Stomach (tissue), 9 donors: ENCODE measurements around the gene NPNT. TPM values are rescaled to one million over a fixed set of nuclear protein-coding genes. Genes with fewer than 3 reads are reported as not detected.

Source experiments
- DNase-seq, 2 donors: peaks; one replicate each; pipeline versions ENCODE4 v3.0.0 to v3.0.0-alpha.2; 2013 to 2019
- H3K27ac ChIP-seq, 5 donors: fragments of 200-600 bp in 4 of 5; sonication (generic) in 4 of 5; one replicate each; pipeline ENCODE4 v1.5.1; 2013 to 2019; ENCODE audit warnings: mild to moderate bottlenecking in 1 of 5, moderate library complexity in 1 of 5
- H3K27me3 ChIP-seq, 3 donors: fragments of 200-600 bp; sonication (generic); one replicate each; pipeline ENCODE4 v1.5.1; 2017 to 2019; ENCODE audit warnings: mixed run types in 1 of 3
- H3K36me3 ChIP-seq, 4 donors: fragments of 200-600 bp; sonication (generic); 1 replicate in 3 of 4; 2 replicates in 1 of 4; pipeline ENCODE4 v1.5.1; 2016 to 2019
- H3K4me1 ChIP-seq, 4 donors: fragments of 200-600 bp; sonication (generic); one replicate each; pipeline ENCODE4 v1.5.1; 2016 to 2019
- H3K4me3 ChIP-seq, 4 donors: fragments of 200-600 bp; sonication (generic) in 3 of 4; one replicate each; pipeline ENCODE4 v1.5.1; 2016 to 2019; ENCODE audit warnings: mild to moderate bottlenecking in 1 of 4
- H3K9me3 ChIP-seq, 4 donors: fragments of 200-600 bp; sonication (generic); one replicate each; pipeline ENCODE4 v1.5.1; 2016 to 2019
- CTCF ChIP-seq, 7 experiments: fragments of 450-650 bp in 4 of 7; fragments of 200-600 bp in 3 of 7; sonication (generic) in 3 of 7; IDR thresholded peaks; one replicate each; pipeline ENCODE4 v1.5.1; 2016 to 2019; ENCODE audit warnings: antibody characterized with exemption in 7 of 7, control low read depth in 2 of 7, mild to moderate bottlenecking in 1 of 7
- EP300 ChIP-seq: sonication (generic); formaldehyde crosslinking; IDR thresholded peaks from one replicate; pipeline ENCODE4 v1.6.1; 2017; ENCODE audit warnings: antibody characterized with exemption
- POLR2A ChIP-seq, 4 donors: fragments of 450-650 bp; IDR thresholded peaks; one replicate each; pipeline ENCODE4 v1.6.1; 2016; ENCODE audit warnings: antibody characterized with exemption in 4 of 4, control low read depth in 2 of 4, mild to moderate bottlenecking in 1 of 4, moderate library complexity in 1 of 4
- POLR2AphosphoS5 ChIP-seq, 3 donors: sonication (generic); formaldehyde crosslinking; IDR thresholded peaks; one replicate each; pipeline ENCODE4 v1.6.1; 2016; ENCODE audit warnings: antibody characterized with exemption in 3 of 3
- WGBS, 5 donors: extraction: QIAGEN DNeasy Blood & Tissue Kit in 3 of 5; methylation state at CpG; one replicate each; pipeline versions ENCODE4 v1.1.5 to v1.1.7; 2013 to 2018; 5-methylcytosine and 5-hydroxymethylcytosine counted together
- intact Hi-C: fragments of 100-400 bp; cut with DNase I; formaldehyde crosslinking; loops from one replicate; pipeline ENCODE4 v1.15.1; 2023; ENCODE audit warnings: low total_unique reads
- polyA plus RNA-seq, 3 donors: library from polyadenylated mRNA; stranded (reverse); fragments of 200-250 nt; gene quantifications; one replicate each; pipeline ENCODE4 v1.2.3, GENCODE V29; 2013
- total RNA-seq, 5 donors: library from RNA; depleted of rRNA; stranded (reverse); fragments of >200 nt; gene quantifications; one replicate each; pipeline versions ENCODE4 v1.1.0 to v1.2.3, GENCODE V29; 2014 to 2016
- donor health status: healthy with polysubstance abuse.
- donor health status: Bipolar disorder and iron deficiency.
- donor health status: healthy.

NPNT gene
- total and polyA plus RNA-seq, 8 donors, result 3.7 to 32.9 (median 12.1) TPM; not detected in 1

DNA sequence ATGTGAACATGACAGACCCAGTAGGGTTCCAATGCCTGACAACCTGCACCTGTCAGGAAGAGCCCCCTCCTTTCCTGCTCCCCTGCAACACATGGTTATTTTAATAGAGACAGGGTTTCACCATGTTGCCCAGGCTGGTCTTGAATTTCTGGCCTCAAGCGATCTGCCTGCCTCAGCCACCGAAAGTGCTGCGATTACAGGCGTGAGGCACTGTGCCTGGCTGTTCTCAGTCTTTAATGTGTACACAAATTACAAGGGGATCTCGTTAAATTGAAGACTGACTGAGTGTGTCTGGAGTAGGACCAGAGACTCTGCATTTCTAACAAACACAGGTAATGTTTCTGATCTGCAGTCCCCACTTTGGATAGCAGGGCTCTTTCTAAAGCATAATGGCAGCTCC, 55.4 kb downstream of the NPNT start:
- Histone ChIP-seq H3K27ac (no peak overlapping the region), H3K4me1 (no peaks in the 10 kb centered on the region), H3K27me3 (no peaks in the 10 kb centered on the region), H3K4me3 (no peak overlapping the region), H3K9me3 (peaks cover 0 to 5% (median 0%) of the 10 kb centered on the region in 4 donors), H3K36me3 (peaks cover 0 to 4% (median 0%) of the 10 kb centered on the region in 4 donors)
- TF ChIP-seq POLR2A (IDR thresholded peaks at IDR 0.05) (no peak), EP300 (no peak), CTCF (IDR thresholded peaks at IDR 0.05) (no peak), POLR2AphosphoS5 (IDR thresholded peaks at IDR 0.05) (no peak)
- 87 to 94% (median 91%) methylated on average over 5 of the region's 5 CpGs for WGBS, 5 donors
- DNase-seq, result no peak
- intact Hi-C loops, result no loop called here

DNA sequence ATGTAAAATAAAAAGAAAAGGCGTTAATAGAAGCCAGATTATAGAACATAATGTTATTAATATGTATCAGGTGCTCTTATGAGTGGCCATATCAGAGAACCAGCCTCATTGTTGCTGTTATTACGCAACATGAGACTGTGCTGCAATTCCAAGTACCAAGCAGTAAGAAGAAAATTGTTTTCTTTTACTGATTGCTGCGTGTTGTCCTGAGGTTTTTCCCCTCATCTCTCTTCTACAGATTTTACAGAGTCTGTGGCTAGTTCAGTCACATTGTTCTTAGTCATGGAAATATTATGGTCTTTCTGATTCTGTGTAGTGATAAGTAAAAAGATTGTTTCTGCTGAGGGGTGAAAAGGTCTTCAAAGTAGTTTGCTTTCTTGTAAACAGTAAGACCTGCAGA, 55.9 kb downstream of the NPNT start:
- H3K4me3 ChIP-seq, result no peak overlapping the region
- no peak for DNase-seq
- H3K27me3 ChIP-seq, result no peaks in the 10 kb centered on the region

GRCh38 chr4:105952591-105952990, 57.3 kb downstream of the NPNT start:
- H3K4me3 ChIP-seq, result no peak overlapping the region
- TF ChIP-seq CTCF (IDR thresholded peaks at IDR 0.05), result no peak
- TF ChIP-seq POLR2A (IDR thresholded peaks at IDR 0.05), result no peak
- TF ChIP-seq POLR2AphosphoS5 (IDR thresholded peaks at IDR 0.05), result no peak
- no peak for TF ChIP-seq EP300
- H3K4me1 ChIP-seq, result no peaks in the 10 kb centered on the region
- intact Hi-C loops, result no loop called here
- WGBS, 5 donors, result 78 to 85% (median 81%) methylated on average over 3 of the region's 3 CpGs
- H3K36me3 ChIP-seq, result no peaks in the 10 kb centered on the region
- no peaks in the 10 kb centered on the region for H3K27me3 ChIP-seq
- no peaks in the 10 kb centered on the region for H3K9me3 ChIP-seq
- no peak overlapping the region for H3K27ac ChIP-seq
- DNase-seq, result no peak

More for the DNA sequence above, 55.9 kb downstream of the NPNT start:
- TF ChIP-seq CTCF (IDR thresholded peaks at IDR 0.05) (no peak), POLR2A (IDR thresholded peaks at IDR 0.05) (no peak), POLR2AphosphoS5 (IDR thresholded peaks at IDR 0.05) (no peak), EP300 (no peak)
- no peak overlapping the region for H3K27ac ChIP-seq
- H3K36me3 ChIP-seq, result peaks cover 0 to 4% (median 0%) of the 10 kb centered on the region in 4 donors
- no peaks in the 10 kb centered on the region for H3K4me1 ChIP-seq
- intact Hi-C loops, result no loop called here
- 44 to 54% (median 51%) methylated on average over 3 of the region's 3 CpGs for WGBS, 5 donors
- peaks cover 0 to 5% (median 0%) of the 10 kb centered on the region in 4 donors for H3K9me3 ChIP-seq

DNA sequence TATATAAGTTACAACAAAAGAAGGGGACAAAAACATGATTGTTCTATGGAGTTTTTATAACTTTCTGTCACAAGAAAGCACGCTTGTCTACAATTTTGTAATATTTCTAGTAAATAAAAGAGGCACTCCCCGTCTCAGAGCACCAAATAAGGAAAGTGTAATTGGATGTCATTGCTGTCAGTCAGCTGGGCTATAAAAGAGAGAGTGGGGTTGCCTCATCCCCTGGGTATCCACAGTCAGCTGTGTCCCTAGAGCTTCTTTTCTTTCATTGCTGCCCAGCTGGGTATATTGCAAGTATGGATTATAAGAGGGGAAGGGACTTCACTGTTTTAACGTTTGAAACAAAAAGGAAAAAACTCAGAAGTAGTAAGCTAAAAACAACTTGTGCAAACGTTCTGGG, 61.3 kb downstream of the NPNT start:
- Histone ChIP-seq H3K4me3 (no peak overlapping the region), H3K27me3 (no peaks in the 10 kb centered on the region), H3K27ac (no peak overlapping the region), H3K4me1 (no peaks in the 10 kb centered on the region), H3K9me3 (no peaks in the 10 kb centered on the region), H3K36me3 (no peaks in the 10 kb centered on the region)
- no peak for DNase-seq
- intact Hi-C loops, result no loop called here
- TF ChIP-seq POLR2A (IDR thresholded peaks at IDR 0.05) (no peak), POLR2AphosphoS5 (IDR thresholded peaks at IDR 0.05) (no peak), EP300 (no peak), CTCF (IDR thresholded peaks at IDR 0.05) (no peak)
- 55 to 65% (median 55%) methylated on average over 4 of the region's 4 CpGs for WGBS, 5 donors
